ENCODE results near the gene WDR18. TPM values are rescaled to one million over a fixed set of nuclear protein-coding genes. Genes with fewer than 3 reads are reported as not detected.

The WDR18 gene
- total and polyA plus RNA-seq, 9 donors: 24.6 to 46.9 (median 31.6) TPM

GRCh38 chr19:999379-999719 lies 15.2 kb downstream of the WDR18 start:
- Histone ChIP-seq H3K9me3 (replicated peaks; ENCODE audit: control insufficient read depth, low read depth, low read length) (no peaks in the 10 kb centered on the region), H3K27me3 (ENCODE audit: control insufficient read depth, insufficient read depth, low read length) (peaks cover 77% of the 10 kb centered on the region), H3K36me3 (ENCODE audit: control insufficient read depth, insufficient read depth, low read length) (peaks cover 6% of the 10 kb centered on the region), H3K27ac (ENCODE audit: low read length) (no peak overlapping the region), H3K4me1 (ENCODE audit: control insufficient read depth, insufficient read depth, low read length) (peaks cover 28% of the 10 kb centered on the region), H3K4me3 (ENCODE audit: low read length) (no peak overlapping the region)
- WGBS (ENCODE audit: insufficient coverage): 31% methylated on average over 2 of the region's 3 CpGs
- DNase-seq: no peak

- under 1% methylated on average over 40 of the region's 43 CpGs for WGBS (ENCODE audit: insufficient coverage)
- Histone ChIP-seq H3K4me1 (ENCODE audit: control insufficient read depth, insufficient read depth, low read length) (peaks cover 24% of the 10 kb centered on the region), H3K4me3 (ENCODE audit: low read length) (no peak within 1 kb of the TSS)
Observed at GRCh38 chr19:1000095-1000494, 15.9 kb downstream of the WDR18 start, which contains the start of gene GRIN3B. Gene GRIN3B, plus strand, starts transcription at chr19:1000419. Its CDS starts 19 bp downstream, at chr19:1000438.

GRCh38 chr19:1000591-1001537 lies 16.7 kb downstream of the WDR18 start:
- H3K27me3 ChIP-seq (ENCODE audit: control insufficient read depth, insufficient read depth, low read length): peaks cover 67% of the 10 kb centered on the region
- no peaks in the 10 kb centered on the region for H3K9me3 ChIP-seq (replicated peaks; ENCODE audit: control insufficient read depth, low read depth, low read length)
- no peak for DNase-seq
- H3K4me3 ChIP-seq (ENCODE audit: low read length): no peak overlapping the region
- H3K4me1 ChIP-seq (ENCODE audit: control insufficient read depth, insufficient read depth, low read length): peaks cover 17% of the 10 kb centered on the region
- no peaks in the 10 kb centered on the region for H3K36me3 ChIP-seq (ENCODE audit: control insufficient read depth, insufficient read depth, low read length)
- WGBS (ENCODE audit: insufficient coverage): 2% methylated on average over 71 of the region's 73 CpGs
- H3K27ac ChIP-seq (ENCODE audit: low read length): no peak overlapping the region

More at GRCh38 chr19:1000095-1000494, 15.9 kb downstream of the WDR18 start, which contains the start of gene GRIN3B:
- H3K27ac ChIP-seq (ENCODE audit: low read length): no peak within 1 kb of the TSS
- DNase-seq: no peak
- peaks cover 74% of the 10 kb centered on the region for H3K27me3 ChIP-seq (ENCODE audit: control insufficient read depth, insufficient read depth, low read length)
- no peaks in the 10 kb centered on the region for H3K9me3 ChIP-seq (replicated peaks; ENCODE audit: control insufficient read depth, low read depth, low read length)
- H3K36me3 ChIP-seq (ENCODE audit: control insufficient read depth, insufficient read depth, low read length): no peaks in the 10 kb centered on the region

GRCh38 chr19:1001538-1002166 lies 17.5 kb downstream of the WDR18 start:
- peaks cover 59% of the 10 kb centered on the region for H3K27me3 ChIP-seq (ENCODE audit: control insufficient read depth, insufficient read depth, low read length)
- H3K4me3 ChIP-seq (ENCODE audit: low read length): no peak overlapping the region
- no peaks in the 10 kb centered on the region for H3K36me3 ChIP-seq (ENCODE audit: control insufficient read depth, insufficient read depth, low read length)
- no peaks in the 10 kb centered on the region for H3K9me3 ChIP-seq (replicated peaks; ENCODE audit: control insufficient read depth, low read depth, low read length)
- no peak for DNase-seq
- H3K27ac ChIP-seq (ENCODE audit: low read length): no peak overlapping the region
- 1% methylated on average over 14 of the region's 20 CpGs for WGBS (ENCODE audit: insufficient coverage)
- H3K4me1 ChIP-seq (ENCODE audit: control insufficient read depth, insufficient read depth, low read length): peaks cover 9% of the 10 kb centered on the region

- no peak for DNase-seq
- Histone ChIP-seq H3K4me3 (ENCODE audit: low read length) (no peak overlapping the region), H3K9me3 (replicated peaks; ENCODE audit: control insufficient read depth, low read depth, low read length) (no peaks in the 10 kb centered on the region), H3K27ac (ENCODE audit: low read length) (no peak overlapping the region), H3K27me3 (ENCODE audit: control insufficient read depth, insufficient read depth, low read length) (peaks cover 49% of the 10 kb centered on the region), H3K36me3 (ENCODE audit: control insufficient read depth, insufficient read depth, low read length) (no peaks in the 10 kb centered on the region), H3K4me1 (ENCODE audit: control insufficient read depth, insufficient read depth, low read length) (peaks cover 9% of the 10 kb centered on the region)
- WGBS (ENCODE audit: insufficient coverage): 83% methylated on average over 4 of the region's 4 CpGs
Observed at GRCh38 chr19:1002600-1002999, 18.5 kb downstream of the WDR18 start.

GRCh38 chr19:1003283-1003682 lies 19.1 kb downstream of the WDR18 start:
- 91% methylated on average over 37 of the region's 37 CpGs for WGBS (ENCODE audit: insufficient coverage)
- peaks cover 9% of the 10 kb centered on the region for H3K4me1 ChIP-seq (ENCODE audit: control insufficient read depth, insufficient read depth, low read length)
- peaks cover 43% of the 10 kb centered on the region for H3K27me3 ChIP-seq (ENCODE audit: control insufficient read depth, insufficient read depth, low read length)
- DNase-seq: no peak
- H3K27ac ChIP-seq (ENCODE audit: low read length): no peak overlapping the region
- H3K9me3 ChIP-seq (replicated peaks; ENCODE audit: control insufficient read depth, low read depth, low read length): no peaks in the 10 kb centered on the region
- no peaks in the 10 kb centered on the region for H3K36me3 ChIP-seq (ENCODE audit: control insufficient read depth, insufficient read depth, low read length)
- no peak overlapping the region for H3K4me3 ChIP-seq (ENCODE audit: low read length)

GRCh38 chr19:1004204-1004802 lies 20.2 kb downstream of the WDR18 start:
- no peak for DNase-seq
- H3K4me3 ChIP-seq (ENCODE audit: low read length): no peak overlapping the region
- peaks cover 32% of the 10 kb centered on the region for H3K27me3 ChIP-seq (ENCODE audit: control insufficient read depth, insufficient read depth, low read length)
- H3K27ac ChIP-seq (ENCODE audit: low read length): no peak overlapping the region
- no peaks in the 10 kb centered on the region for H3K36me3 ChIP-seq (ENCODE audit: control insufficient read depth, insufficient read depth, low read length)
- 69% methylated on average over 31 of the region's 32 CpGs for WGBS (ENCODE audit: insufficient coverage)
- H3K4me1 ChIP-seq (ENCODE audit: control insufficient read depth, insufficient read depth, low read length): peaks cover 9% of the 10 kb centered on the region
- no peaks in the 10 kb centered on the region for H3K9me3 ChIP-seq (replicated peaks; ENCODE audit: control insufficient read depth, low read depth, low read length)

GRCh38 chr19:1004803-1005664 lies 20.9 kb downstream of the WDR18 start:
- H3K27ac ChIP-seq (ENCODE audit: low read length): no peak overlapping the region
- H3K27me3 ChIP-seq (ENCODE audit: control insufficient read depth, insufficient read depth, low read length): peaks cover 25% of the 10 kb centered on the region
- H3K36me3 ChIP-seq (ENCODE audit: control insufficient read depth, insufficient read depth, low read length): peaks cover 7% of the 10 kb centered on the region
- 91% methylated on average over 64 of the region's 70 CpGs for WGBS (ENCODE audit: insufficient coverage)
- H3K4me3 ChIP-seq (ENCODE audit: low read length): no peak overlapping the region
- H3K9me3 ChIP-seq (replicated peaks; ENCODE audit: control insufficient read depth, low read depth, low read length): no peaks in the 10 kb centered on the region
- peaks cover 16% of the 10 kb centered on the region for H3K4me1 ChIP-seq (ENCODE audit: control insufficient read depth, insufficient read depth, low read length)
- no peak for DNase-seq

- Histone ChIP-seq H3K4me3 (ENCODE audit: low read length) (no peak overlapping the region), H3K9me3 (replicated peaks; ENCODE audit: control insufficient read depth, low read depth, low read length) (no peaks in the 10 kb centered on the region), H3K36me3 (ENCODE audit: control insufficient read depth, insufficient read depth, low read length) (peaks cover 21% of the 10 kb centered on the region), H3K4me1 (ENCODE audit: control insufficient read depth, insufficient read depth, low read length) (peaks cover 11% of the 10 kb centered on the region), H3K27ac (ENCODE audit: low read length) (no peak overlapping the region), H3K27me3 (ENCODE audit: control insufficient read depth, insufficient read depth, low read length) (peaks cover 12% of the 10 kb centered on the region)
- WGBS (ENCODE audit: insufficient coverage): 79% methylated on average over 20 of the region's 27 CpGs
- DNase-seq: no peak
Observed at GRCh38 chr19:1006711-1007398, 22.7 kb downstream of the WDR18 start.
